Activated CD4-positive, alpha-beta memory T cell treated with anti-CD3 and anti-CD28 coated beads, Interleukin-2, amount 10 ng/mL, durations not matched to agents 7 days and 5 days (primary cell): Measurements from ENCODE around the gene PROK1. TPM values are rescaled to one million over a fixed set of nuclear protein-coding genes. Genes with fewer than 3 reads are reported as not detected.

Experiments
- CTCF ChIA-PET: fragments of 350-600 bp; sonication (Branson Sonifier 250); formaldehyde crosslinking; loops from one replicate; lab custom pipeline; 2021; ENCODE audit warnings: antibody characterized with exemption, inconsistent platforms; lab: Charles Lee
- POLR2A ChIA-PET: fragments of 350-600 bp; sonication (Branson Sonifier 250); formaldehyde crosslinking; loops from one replicate; lab custom pipeline; 2021; ENCODE audit warnings: antibody characterized with exemption; lab: Charles Lee
- DNase-seq: peaks from one replicate; pipeline ENCODE4 v3.0.0-alpha.2; 2020
- H3K27ac Mint-ChIP-seq: one replicate; pipeline ENCODE4 v1.8.0; 2021; ENCODE audit warnings: mild to moderate bottlenecking, mixed read lengths
- H3K27me3 Mint-ChIP-seq: one replicate; pipeline ENCODE4 v1.8.0; 2021; ENCODE audit warnings: mixed read lengths
- H3K36me3 Mint-ChIP-seq: one replicate; pipeline ENCODE4 v1.8.0; 2021; ENCODE audit warnings: low read depth, mixed read lengths
- H3K4me1 Mint-ChIP-seq: one replicate; pipeline ENCODE4 v1.8.0; 2021; ENCODE audit warnings: mixed read lengths
- H3K4me3 Mint-ChIP-seq: one replicate; pipeline ENCODE4 v1.8.0; 2021; ENCODE audit warnings: mild to moderate bottlenecking, mixed read lengths
- H3K9me3 Mint-ChIP-seq: one replicate; pipeline ENCODE4 v1.8.0; 2021; ENCODE audit warnings: mixed read lengths
- total RNA-seq, 2 experiments: library from RNA; stranded (reverse); gene quantifications; one replicate each; pipeline ENCODE4 v1.2.3, GENCODE V29; 2021

PROK1 gene
- total RNA-seq, 2 experiments from 2014 or later: not detected

- Mint-ChIP-seq H3K9me3 (no peaks in the 10 kb centered on the region), H3K27ac (no peak overlapping the region), H3K4me1 (no peaks in the 10 kb centered on the region), H3K36me3 (no peaks in the 10 kb centered on the region), H3K27me3 (no peaks in the 10 kb centered on the region), H3K4me3 (no peak overlapping the region)
- no peak for DNase-seq
- ChIA-PET CTCF (interaction anchor here (0.9 to 4.0 kb wide), 17 partner anchors 16 to 298 kb away, joined by 3 to 100 read pairs (median 11); partner anchors contain the start of genes KCNC4 and LAMTOR5), POLR2A (interaction anchor here (2.1 kb wide), 1 partner anchor 298 kb away, joined by 5 read pairs; no protein-coding TSS in a partner anchor)
Observed at GRCh38 chr1:110494522-110495406, 43.8 kb downstream of the PROK1 start.

- peaks cover 4% of the 10 kb centered on the region for H3K4me1 Mint-ChIP-seq
- CTCF ChIA-PET: interaction anchor here (0.6 to 4.0 kb wide), 60 partner anchors 9 to 1279 kb away, joined by 3 to 100 read pairs (median 4); partner anchors contain the start of genes KCNA10, KCNC4, LAMTOR5 and STRIP1
- no peak overlapping the region for H3K4me3 Mint-ChIP-seq
- peak; percentile 82 for DNase-seq
- no peaks in the 10 kb centered on the region for H3K9me3 Mint-ChIP-seq
- peaks cover 3% of the 10 kb centered on the region for H3K27me3 Mint-ChIP-seq
- no peaks in the 10 kb centered on the region for H3K36me3 Mint-ChIP-seq
- H3K27ac Mint-ChIP-seq: no peak overlapping the region
- POLR2A ChIA-PET: interaction anchor here (0.7 to 2.1 kb wide), 3 partner anchors 88 to 299 kb away, joined by 3 to 6 read pairs (median 5); no protein-coding TSS in a partner anchor
Observed at GRCh38 chr1:110495926-110496600, 45.1 kb downstream of the PROK1 start.

GRCh38 chr1:110498270-110498669 is 47.3 kb downstream of the PROK1 start:
- H3K4me3 Mint-ChIP-seq: no peak overlapping the region
- no peaks in the 10 kb centered on the region for H3K36me3 Mint-ChIP-seq
- peaks cover 20% of the 10 kb centered on the region for H3K27me3 Mint-ChIP-seq
- H3K27ac Mint-ChIP-seq: no peak overlapping the region
- H3K9me3 Mint-ChIP-seq: no peaks in the 10 kb centered on the region
- H3K4me1 Mint-ChIP-seq: peaks cover 4% of the 10 kb centered on the region
- no peak for DNase-seq
- ChIA-PET CTCF (interaction anchor here (0.8 to 4.0 kb wide), 3 partner anchors 87 to 295 kb away, joined by 3 to 100 read pairs (median 3); partner anchors contain the start of gene LAMTOR5), POLR2A (no interaction called here)

GRCh38 chr1:110501488-110502132 is 50.7 kb downstream of the PROK1 start:
- Mint-ChIP-seq H3K27me3 (peaks cover 25% of the 10 kb centered on the region), H3K9me3 (no peaks in the 10 kb centered on the region), H3K36me3 (no peaks in the 10 kb centered on the region), H3K27ac (no peak overlapping the region), H3K4me3 (no peak overlapping the region), H3K4me1 (peaks cover 4% of the 10 kb centered on the region)
- CTCF ChIA-PET: interaction anchor here (1.3 kb wide), 1 partner anchor 279 kb away, joined by 3 read pairs; no protein-coding TSS in a partner anchor
- DNase-seq: no peak
- POLR2A ChIA-PET: no interaction called here

GRCh38 chr1:110502402-110503151 is 51.6 kb downstream of the PROK1 start:
- CTCF ChIA-PET: no interaction called here
- Mint-ChIP-seq H3K27ac (no peak overlapping the region), H3K4me3 (no peak overlapping the region), H3K9me3 (no peaks in the 10 kb centered on the region), H3K27me3 (peaks cover 31% of the 10 kb centered on the region), H3K36me3 (no peaks in the 10 kb centered on the region), H3K4me1 (peaks cover 4% of the 10 kb centered on the region)
- DNase-seq: no peak
- POLR2A ChIA-PET: no interaction called here

- peaks cover 35% of the 10 kb centered on the region for H3K27me3 Mint-ChIP-seq
- H3K4me1 Mint-ChIP-seq: peaks cover 4% of the 10 kb centered on the region
- H3K4me3 Mint-ChIP-seq: no peak overlapping the region
Observed at GRCh38 chr1:110503471-110503870, 52.5 kb downstream of the PROK1 start.

GRCh38 chr1:110504226-110504625 is 53.3 kb downstream of the PROK1 start:
- no peaks in the 10 kb centered on the region for H3K9me3 Mint-ChIP-seq
- DNase-seq: no peak
- H3K27me3 Mint-ChIP-seq: peaks cover 35% of the 10 kb centered on the region
- no peak overlapping the region for H3K4me3 Mint-ChIP-seq
- H3K4me1 Mint-ChIP-seq: peaks cover 4% of the 10 kb centered on the region
- H3K36me3 Mint-ChIP-seq: no peaks in the 10 kb centered on the region
- no peak overlapping the region for H3K27ac Mint-ChIP-seq
- ChIA-PET POLR2A (no interaction called here), CTCF (no interaction called here)

More at GRCh38 chr1:110503471-110503870, 52.5 kb downstream of the PROK1 start:
- ChIA-PET POLR2A (no interaction called here), CTCF (no interaction called here)
- Mint-ChIP-seq H3K36me3 (no peaks in the 10 kb centered on the region), H3K9me3 (no peaks in the 10 kb centered on the region), H3K27ac (no peak overlapping the region)
- DNase-seq: no peak

GRCh38 chr1:110505596-110505995 is 54.6 kb downstream of the PROK1 start:
- H3K27me3 Mint-ChIP-seq: peaks cover 31% of the 10 kb centered on the region
- POLR2A ChIA-PET: no interaction called here
- CTCF ChIA-PET: no interaction called here

GRCh38 chr1:110506541-110506940 is 55.6 kb downstream of the PROK1 start:
- no peak overlapping the region for H3K4me3 Mint-ChIP-seq
- no peaks in the 10 kb centered on the region for H3K36me3 Mint-ChIP-seq
- no peak for DNase-seq
- CTCF ChIA-PET: no interaction called here
- POLR2A ChIA-PET: no interaction called here
- peaks cover 30% of the 10 kb centered on the region for H3K27me3 Mint-ChIP-seq
- H3K27ac Mint-ChIP-seq: no peak overlapping the region
- H3K9me3 Mint-ChIP-seq: no peaks in the 10 kb centered on the region
- no peaks in the 10 kb centered on the region for H3K4me1 Mint-ChIP-seq

More at GRCh38 chr1:110505596-110505995, 54.6 kb downstream of the PROK1 start:
- no peak for DNase-seq
- Mint-ChIP-seq H3K4me1 (no peaks in the 10 kb centered on the region), H3K36me3 (no peaks in the 10 kb centered on the region), H3K9me3 (no peaks in the 10 kb centered on the region), H3K4me3 (no peak overlapping the region), H3K27ac (no peak overlapping the region)

Other genes with a start within 250 kb of the PROK1 start
- 1 to 10 TPM; 6.8 to 8.1 TPM for gene KCNC4, start 240.8 kb upstream of the PROK1 start, total RNA-seq
- gene RBM15, start 111.8 kb upstream of the PROK1 start, total RNA-seq: 10 to 100 TPM; 63.4 to 68.1 TPM
- under 1 TPM; 0.35 to 0.55 TPM for gene SLC16A4, start 60.1 kb upstream of the PROK1 start, total RNA-seq
- 100 to 1,000 TPM; 127 to 128 TPM for gene LAMTOR5, start 43.5 kb upstream of the PROK1 start, total RNA-seq
- gene KCNA10, start 68.0 kb downstream of the PROK1 start, total RNA-seq: not detected
- 1 to 10 TPM; 5.9 to 6.6 TPM for gene KCNA2, start 155.2 kb downstream of the PROK1 start, total RNA-seq
- 10 to 100 TPM; 84.9 to 86.2 TPM for gene KCNA3, start 223.8 kb downstream of the PROK1 start, total RNA-seq